Measurements from ENCODE around the gene RHOBTB1.

Gene RHOBTB1

DNA sequence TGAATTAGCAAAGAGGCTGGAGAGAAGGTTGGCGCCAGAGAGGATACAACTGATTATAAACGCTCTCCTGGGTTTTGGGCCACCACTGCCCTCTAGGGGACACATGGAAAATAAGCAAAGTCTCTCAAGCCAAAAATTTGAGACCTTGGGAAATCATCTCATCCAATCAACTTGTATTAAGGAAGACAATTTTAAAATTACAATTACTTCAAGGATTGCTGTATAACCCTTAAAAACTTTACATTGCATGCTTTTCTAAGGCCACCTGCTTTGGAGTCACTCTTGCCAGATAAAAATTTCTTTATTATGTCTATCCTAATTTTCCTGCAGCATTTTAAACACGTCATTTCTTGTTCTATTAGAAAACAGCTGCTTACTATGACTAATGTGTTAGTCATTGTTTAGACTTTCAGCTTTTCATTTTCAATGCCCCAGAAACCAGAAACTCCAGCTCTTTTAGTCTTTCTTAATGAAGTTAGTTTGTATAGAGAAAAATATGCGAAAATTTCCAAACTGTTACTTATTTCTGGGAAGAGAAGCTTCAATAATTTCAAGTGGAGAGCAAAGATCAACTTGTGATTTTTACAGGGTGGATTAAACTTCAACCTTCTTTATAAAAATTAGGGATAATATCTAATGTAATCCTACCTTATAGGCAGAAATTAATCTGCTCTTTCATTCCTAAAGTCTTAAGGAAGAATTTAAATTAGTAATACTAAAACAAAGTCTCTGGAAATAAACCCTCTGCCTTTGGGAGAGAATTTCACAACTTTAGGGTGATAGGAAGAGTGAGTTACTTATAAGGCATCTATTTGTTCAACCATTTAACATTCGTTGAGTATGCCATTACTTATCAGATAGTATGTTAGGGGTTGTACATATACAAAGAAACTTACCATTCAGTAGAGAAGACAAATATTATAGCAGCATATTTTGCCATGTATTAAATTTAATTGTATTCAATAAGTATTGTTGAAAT is 20.6 kb upstream of the RHOBTB1 start:
- DNase-seq (ENCODE audit: low read depth) = peak; percentile 73

DNA sequence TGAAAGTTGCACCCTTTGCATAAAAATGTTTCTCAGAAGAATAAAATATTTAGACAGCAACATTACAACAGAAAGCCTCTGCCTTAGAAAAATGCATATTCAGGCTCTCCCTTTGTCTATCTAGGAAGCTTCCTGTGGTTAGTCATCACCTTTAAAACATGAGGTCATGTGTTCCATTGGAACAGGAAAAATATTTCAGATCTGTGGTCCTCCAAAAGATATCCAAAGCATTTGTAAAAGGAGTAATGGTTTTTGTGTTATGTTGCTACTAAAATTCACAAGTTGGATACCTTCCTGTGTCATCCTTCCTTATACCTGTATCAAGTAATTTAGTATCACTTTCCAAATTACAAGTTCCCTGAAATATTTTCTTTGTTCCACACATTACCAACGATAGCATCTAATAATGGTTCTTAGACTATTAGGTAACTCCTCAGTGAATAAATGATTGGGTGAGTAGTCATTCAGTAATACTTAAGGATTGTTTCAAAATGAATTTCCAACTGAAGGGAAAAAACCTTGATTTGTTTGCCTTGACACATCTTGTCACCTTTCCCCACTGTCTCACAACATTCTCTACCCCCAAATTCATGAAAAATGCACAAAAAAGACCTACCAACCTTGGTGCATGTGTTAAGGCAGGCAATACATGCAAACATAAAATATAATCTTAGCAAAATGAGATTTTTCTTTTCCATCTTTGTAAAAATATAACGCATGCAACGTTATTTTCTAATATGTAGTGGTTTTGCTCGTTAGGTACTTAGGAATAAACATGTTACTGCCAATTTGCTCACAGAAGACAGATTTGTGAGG is 19.7 kb upstream of the RHOBTB1 start:
- no peak for DNase-seq (ENCODE audit: low read depth)

DNA sequence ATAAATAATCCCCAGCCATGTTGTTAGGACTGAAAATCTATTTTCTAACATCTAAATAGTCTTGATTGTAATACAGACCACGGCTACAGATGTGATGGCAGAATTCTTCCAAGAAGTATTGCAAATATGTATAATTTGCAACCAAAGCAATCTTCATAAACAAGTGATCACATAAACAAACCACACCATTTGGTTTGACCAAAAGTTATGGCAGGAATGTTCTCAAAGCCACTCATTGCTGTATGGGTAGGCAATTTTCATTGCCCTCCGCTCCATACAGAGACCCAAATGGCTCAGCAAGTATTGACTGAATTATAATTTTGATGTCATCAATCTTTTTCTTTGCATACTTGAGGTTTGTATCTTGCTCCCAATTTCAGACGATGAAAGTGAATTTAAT is 19.0 kb upstream of the RHOBTB1 start:
- no peak for DNase-seq (ENCODE audit: low read depth)

GRCh38 chr10:60960913-60961312 is 16.9 kb upstream of the RHOBTB1 start:
- DNase-seq (ENCODE audit: low read depth) = no peak

GRCh38 chr10:60960031-60960430 is 16.0 kb upstream of the RHOBTB1 start:
- no peak for DNase-seq (ENCODE audit: low read depth)

- DNase-seq (ENCODE audit: low read depth) = no peak
Measured at GRCh38 chr10:60958892-60959601, 15.1 kb upstream of the RHOBTB1 start.

GRCh38 chr10:60957667-60958221 is 13.8 kb upstream of the RHOBTB1 start:
- no peak for DNase-seq (ENCODE audit: low read depth)

DNA sequence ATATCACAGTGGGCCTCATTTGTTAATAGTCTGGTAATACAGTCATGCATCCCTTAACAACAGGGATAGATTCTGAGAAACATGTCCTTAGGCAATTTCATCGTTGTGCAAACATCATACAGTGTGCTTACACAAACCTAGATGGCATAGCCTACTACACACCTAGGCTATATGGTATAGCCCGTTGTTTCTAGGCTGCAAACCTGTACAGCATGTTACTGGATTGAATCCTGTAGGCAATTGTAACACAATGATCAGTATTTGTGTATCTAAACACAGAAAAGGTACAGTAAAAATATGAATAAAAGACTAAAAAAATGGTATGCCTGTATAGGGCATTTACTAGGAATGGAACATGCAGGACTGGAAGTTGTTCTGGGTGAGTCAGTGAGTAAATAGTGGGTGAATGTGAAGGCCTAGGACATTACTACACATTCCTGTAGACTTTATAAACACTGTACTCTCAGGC is 12.0 kb upstream of the RHOBTB1 start:
- DNase-seq (ENCODE audit: low read depth) = no peak

- no peak for DNase-seq (ENCODE audit: low read depth)
Measured at GRCh38 chr10:60955316-60955715, 11.3 kb upstream of the RHOBTB1 start.

- no peak for DNase-seq (ENCODE audit: low read depth)
Measured at GRCh38 chr10:60954035-60954434, 10.1 kb upstream of the RHOBTB1 start.

DNA sequence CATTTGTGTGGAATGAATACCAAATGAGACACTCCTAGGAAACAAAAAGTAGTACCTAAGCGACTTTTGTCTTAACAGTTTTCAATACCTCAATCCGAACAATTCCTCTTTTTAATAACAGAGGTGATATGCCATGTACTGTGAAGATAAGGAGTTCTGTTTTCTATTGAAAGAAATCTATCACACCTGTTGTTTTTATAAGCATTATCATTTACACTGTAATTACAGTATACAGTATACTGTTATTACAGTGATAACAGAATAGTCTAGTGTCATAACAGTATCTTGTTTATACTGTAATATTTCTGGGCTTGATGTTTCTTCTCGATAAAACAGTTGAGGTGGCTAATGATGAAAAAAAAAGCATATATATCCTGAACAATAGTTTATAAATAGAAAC is 9.4 kb upstream of the RHOBTB1 start:
- no peak for DNase-seq (ENCODE audit: low read depth)

GRCh38 chr10:60952846-60953220 is 8.8 kb upstream of the RHOBTB1 start:
- no peak for DNase-seq (ENCODE audit: low read depth)

- DNase-seq (ENCODE audit: low read depth) = no peak
Measured at GRCh38 chr10:60952067-60952845, 8.3 kb upstream of the RHOBTB1 start.

DNA sequence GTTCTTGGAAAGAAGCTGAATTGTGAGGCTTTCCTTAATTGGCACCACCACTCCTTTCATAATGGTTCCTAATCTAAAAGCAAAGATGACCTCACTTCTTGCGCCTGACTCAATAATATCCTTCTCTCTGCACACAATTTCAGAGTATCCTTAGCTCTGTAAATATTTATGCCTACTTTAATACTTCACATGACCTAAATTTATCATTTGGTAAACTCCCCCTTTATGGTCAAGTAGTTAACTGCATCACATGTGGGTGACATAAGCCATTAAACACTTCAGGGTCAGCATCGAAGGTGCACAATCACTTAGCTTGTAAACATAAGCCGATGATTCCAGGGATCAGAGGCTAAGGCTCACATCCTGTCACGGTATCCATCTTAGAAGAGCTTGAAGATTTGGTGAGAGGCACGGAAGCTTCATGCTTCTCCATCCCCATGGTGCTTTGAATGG is 7.3 kb upstream of the RHOBTB1 start:
- no peak for DNase-seq (ENCODE audit: low read depth)

GRCh38 chr10:60950300-60950699 is 6.3 kb upstream of the RHOBTB1 start:
- DNase-seq (ENCODE audit: low read depth) = no peak

- DNase-seq (ENCODE audit: low read depth) = no peak
Measured at GRCh38 chr10:60948851-60949250, 4.9 kb upstream of the RHOBTB1 start.

DNA sequence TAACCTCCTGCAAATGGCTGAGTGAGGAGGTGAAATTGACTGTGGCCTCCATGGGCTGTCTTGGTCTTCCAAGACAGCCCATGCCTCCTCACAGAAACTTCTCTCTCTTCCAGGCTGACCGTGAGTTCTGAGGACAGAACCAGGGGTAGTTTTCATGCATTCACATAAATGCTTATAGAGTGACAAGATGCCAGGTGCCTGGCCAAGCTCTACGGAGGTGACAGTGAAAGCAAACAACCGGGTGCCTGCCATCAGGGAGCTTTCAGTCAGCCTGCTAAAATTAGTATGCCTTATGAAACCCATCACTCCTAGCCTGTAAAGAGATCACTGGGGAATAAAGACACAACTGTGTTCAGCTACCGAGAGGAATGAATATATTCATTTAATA is 919 bp upstream of the RHOBTB1 start:
- no peak for DNase-seq (ENCODE audit: low read depth)

DNA sequence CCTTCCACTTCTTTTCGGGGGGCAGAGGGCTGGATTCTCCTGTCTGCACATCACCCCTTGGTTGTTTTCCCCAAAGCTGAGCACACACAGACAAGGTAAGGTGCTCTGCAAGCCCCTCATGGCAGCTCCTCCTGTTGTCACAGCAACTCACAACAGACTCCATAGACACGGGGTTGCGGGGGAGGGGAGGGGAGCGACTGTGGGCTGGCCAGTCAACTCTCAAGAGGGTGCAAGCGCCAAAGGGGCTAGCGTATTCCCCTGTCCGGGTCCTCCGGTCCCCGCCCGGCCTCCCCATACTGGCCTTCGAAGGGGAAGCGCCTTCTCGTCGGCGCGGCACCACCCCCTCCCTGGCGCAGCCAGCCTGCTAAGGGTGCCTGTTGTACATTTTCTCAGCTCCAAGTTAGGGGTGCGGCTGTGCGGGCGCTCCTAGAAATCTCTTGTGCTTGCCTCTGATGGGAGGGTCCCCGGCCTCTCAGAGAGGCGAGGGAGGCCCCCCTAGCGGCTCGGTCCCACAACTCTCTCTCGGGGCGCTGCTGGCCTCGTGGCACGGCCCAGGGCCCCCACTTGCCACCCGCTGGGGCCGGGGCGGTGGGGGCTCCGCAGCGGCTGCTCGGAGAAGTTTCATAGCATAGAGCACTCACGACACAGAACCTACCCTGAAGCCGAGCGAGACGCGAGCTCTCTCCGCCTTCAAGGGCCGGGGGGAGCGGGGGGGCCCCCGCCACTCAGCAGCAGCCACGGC is 498 bp downstream of the RHOBTB1 start:
- no peak for DNase-seq (ENCODE audit: low read depth)

GRCh38 chr10:60942788-60943315 is 1.1 kb downstream of the RHOBTB1 start:
- no peak for DNase-seq (ENCODE audit: low read depth)

GRCh38 chr10:60942134-60942787 is 1.7 kb downstream of the RHOBTB1 start:
- no peak for DNase-seq (ENCODE audit: low read depth)
